HG02678 (cell line): ENCODE results near the gene GFY.
A peak's percentile ranks its signal among the peaks of the same experiment; 100 is the strongest.

Experiments
- ATAC-seq: cut with Tn5 transposase; IDR thresholded peaks from one replicate; pipeline ENCODE4 v1.9.1; 2021; ENCODE audit warnings: mild to moderate bottlenecking, moderate library complexity; ENCODE audit not compliant: unreplicated experiment

The GFY gene

GRCh38 chr19:49425178-49425577 lies at the start of gene GFY:
Gene GFY, plus strand, starts transcription at chr19:49425388. Its CDS starts 1,043 bp downstream, at chr19:49426431.
- ATAC-seq = no peak

DNA sequence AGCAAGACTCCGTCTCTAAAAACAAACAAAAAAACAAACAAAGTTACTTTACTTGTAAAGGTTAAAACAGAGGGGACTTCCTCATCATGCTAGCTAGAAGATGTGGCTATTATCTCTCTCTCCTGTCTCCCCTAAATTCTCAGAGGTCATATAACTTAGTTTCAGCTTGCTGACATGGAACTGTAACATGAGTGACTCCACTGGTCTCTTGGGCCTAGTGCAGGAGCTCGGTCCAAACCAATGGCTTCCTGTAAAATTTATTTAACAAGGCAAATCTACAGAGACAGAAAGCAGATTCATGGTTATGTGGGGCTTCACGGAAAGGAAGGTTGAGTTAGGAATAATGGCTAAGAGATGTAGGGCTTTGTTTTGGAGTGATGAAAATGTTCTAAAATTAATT lies 46.7 kb upstream of the GFY start:
- no peak for ATAC-seq

- no peak for ATAC-seq
Measured at GRCh38 chr19:49380391-49380790, 44.8 kb upstream of the GFY start.

- ATAC-seq = no peak
Measured at GRCh38 chr19:49382639-49383038, 42.5 kb upstream of the GFY start.

DNA sequence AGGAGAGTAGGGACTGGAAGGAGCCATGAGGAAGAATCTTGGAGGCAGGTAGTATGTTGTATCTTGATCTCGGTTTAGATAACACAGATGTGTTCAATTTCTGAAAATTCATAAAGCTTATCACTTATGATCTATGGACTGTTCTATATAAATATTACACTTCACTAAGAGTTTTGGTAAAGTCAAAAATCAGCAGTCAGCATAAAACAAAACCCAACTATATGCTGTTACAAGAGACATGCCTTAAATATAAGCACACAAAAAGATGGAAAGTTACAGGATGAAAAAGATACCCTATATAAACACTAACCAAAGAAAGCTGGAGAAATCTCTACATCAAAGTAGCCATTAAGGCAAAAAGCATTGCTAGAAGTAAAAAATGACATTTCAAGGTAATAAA lies 41.6 kb upstream of the GFY start:
- no peak for ATAC-seq

DNA sequence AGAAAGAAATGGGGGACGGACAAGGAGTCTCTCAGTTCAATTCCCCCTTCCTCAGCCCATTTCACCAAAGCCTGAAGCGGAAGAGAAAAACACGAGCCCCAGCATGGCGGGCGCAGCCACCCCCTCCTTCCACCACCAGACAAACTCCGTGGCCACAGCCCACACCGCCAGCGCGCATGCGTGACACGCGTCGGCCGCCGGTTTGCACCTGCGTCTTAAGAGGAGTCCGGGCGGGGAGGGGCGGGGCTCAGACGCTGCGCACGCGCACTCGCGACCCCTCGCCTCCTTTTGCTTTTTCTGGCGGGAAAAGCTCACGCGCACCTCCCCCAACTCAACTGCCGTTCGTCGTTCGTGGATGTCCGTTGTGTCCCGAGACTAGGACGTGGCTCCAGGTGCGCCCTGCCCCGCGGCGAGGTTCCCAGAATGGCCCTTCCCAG lies 37.2 kb upstream of the GFY start, which contains the start of gene KASH5:
TSS of gene KASH5 (plus strand) at position 314 of the 437 bp plus-strand sequence. CDS start 2,635 bp downstream, outside the sequence.
- ATAC-seq = peak; percentile 56

GRCh38 chr19:49389406-49389805 lies 35.8 kb upstream of the GFY start:
- no peak for ATAC-seq

DNA sequence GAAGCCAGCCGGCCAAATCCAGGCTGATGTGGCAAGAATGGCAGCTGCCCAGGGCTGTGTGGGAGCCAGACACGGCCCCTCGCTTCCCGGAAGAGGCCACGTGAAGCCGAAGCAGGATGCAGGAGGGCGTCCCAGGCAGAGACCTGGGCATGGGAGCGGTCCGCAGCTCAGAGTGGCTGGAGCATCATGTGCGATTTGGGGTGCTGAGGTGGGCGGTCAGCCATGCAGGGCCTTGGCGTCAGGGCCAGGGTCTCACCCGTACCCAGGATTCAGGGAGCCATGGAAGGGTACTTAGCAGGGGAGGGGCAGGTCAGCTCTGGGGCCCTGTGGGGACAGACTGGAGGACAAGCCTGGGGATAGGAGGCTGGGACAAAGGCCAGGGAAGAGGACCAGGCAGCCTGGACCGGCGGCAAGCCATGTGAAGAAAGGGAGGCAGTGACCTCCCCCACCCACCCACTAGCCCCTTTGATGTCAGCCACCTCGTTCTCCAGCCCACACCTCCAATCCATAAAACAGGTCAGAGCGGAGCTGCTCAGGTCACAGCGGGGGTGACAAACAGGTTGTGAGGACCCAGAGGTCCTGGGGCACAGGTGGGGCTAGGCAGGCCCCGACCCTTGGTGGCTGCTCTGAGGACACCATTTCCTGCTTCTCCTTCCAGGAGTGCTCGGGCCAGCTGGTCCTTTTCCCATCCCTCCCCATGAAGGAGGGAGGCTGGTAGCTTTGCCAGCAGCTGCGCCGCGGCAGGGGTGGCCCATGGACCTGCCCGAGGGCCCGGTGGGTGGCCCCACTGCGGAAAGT lies 34.9 kb upstream of the GFY start:
- no peak for ATAC-seq

DNA sequence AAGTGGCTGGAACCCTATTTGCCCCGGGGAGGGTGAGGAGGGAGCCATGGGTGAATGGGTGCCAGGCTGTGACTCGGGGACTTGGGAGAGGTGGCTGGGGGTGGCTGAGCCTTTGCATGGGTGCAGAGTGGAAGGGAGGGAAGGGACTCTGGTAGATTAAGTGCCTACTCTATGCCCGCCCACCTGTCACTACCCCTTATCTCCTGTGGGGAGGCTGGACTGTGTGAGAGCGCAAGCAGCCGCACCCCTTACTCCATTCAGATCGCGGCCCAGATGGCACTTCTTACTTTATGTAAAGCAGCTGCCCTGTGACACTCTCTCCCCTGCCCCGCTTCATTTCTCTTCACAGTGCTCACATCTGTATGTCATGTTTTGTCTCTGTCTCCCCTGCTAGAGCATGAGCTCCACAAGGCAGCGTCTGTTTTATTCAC lies 34.2 kb upstream of the GFY start:
- no peak for ATAC-seq

DNA sequence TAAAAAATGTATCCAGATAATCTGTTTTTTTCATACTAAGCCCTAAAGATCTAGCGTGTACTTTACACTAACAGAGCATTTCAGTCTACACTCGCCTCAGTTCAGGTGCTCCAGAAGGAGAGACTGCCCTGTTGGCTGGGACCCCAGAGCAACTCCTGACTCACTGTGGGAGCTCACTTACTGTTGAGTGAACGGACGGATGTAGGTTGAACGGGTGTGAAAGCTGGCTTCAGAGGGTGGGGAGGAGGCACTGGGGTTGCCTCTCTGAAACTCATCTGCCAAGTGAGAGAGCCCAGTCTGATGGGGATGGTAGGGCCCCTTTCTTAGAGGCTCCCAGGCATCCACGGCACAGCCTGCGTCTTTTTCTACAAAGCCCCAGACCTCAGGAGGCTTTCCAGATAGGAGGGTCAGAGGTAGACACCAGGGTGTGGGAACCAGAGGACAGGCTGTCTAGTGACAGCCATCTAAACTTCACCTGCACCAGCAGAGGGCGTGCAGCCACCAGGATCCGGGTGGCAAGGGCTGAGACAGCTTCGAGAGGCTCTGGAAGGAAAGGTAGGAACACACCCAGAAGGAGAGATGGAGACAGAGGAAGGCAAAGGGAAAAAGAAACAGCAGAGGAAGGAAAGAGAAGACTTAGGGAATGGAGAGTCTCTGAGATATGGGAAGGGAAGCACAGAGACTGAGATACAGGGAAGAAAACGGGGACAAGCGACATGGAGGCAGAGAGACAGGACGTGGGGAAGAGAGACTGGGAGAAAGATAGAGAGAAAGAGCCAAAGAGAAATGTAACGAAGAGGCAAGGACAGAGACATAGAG lies 33.4 kb upstream of the GFY start:
- ATAC-seq = peak; percentile 49

DNA sequence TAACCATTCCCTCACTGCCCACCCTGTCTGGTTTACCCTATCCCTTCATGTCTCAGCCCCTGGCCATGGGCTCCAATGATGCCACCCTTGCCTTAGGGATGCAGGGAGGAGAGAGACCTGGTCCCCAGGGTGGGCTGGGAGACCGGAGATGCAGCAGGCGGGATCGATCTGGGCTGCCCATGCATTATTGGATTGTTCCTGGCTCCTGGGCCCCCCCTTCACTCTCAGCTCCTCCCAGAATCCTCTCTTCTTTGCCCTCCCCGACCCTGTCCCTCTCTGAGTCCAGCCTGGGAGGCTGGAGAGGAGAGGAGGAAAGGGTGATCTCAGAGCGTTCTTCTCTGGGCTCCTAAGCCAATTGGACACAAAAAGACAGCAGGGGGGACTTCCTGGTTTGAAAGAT lies 31.3 kb upstream of the GFY start:
- ATAC-seq = no peak

- ATAC-seq = no peak
Measured at GRCh38 chr19:49395581-49396407, 29.4 kb upstream of the GFY start.

DNA sequence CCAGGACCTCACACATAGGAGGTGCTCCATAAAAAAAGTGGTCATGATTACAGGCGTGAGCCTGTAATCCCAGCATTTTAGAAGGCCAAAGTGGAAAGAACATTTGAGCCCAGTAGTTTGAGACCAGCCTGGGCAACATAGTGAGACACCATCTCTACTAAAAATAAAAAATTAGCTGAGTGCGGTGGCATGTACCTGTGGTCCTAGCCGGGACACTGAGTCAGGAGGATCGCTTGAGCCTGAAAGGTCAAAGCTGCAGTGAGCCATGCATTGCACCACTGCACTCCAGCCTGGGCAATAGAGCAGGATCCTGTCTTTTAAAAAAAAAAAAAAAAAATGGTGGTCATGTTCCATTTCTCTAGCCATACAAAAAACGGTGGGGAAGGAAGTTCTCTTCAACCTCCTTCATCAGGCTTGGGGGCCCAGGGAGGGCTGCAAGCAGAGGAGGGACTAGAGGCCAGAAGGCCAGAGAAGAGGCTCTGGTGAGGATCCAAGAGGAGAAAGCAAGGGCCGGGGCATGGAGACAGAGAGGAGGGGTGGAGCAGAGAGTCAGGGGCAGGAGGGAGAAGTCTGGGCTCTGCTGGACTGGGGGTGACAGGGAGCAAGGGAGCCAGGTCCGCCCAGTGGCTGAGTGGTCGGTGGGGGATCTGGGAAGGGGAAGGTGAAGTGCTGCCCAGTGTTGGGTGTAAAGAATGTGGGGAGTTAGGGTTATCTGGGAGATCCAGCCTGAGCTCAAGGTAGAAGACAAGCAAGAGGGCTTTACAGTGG lies 28.3 kb upstream of the GFY start:
- no peak for ATAC-seq

DNA sequence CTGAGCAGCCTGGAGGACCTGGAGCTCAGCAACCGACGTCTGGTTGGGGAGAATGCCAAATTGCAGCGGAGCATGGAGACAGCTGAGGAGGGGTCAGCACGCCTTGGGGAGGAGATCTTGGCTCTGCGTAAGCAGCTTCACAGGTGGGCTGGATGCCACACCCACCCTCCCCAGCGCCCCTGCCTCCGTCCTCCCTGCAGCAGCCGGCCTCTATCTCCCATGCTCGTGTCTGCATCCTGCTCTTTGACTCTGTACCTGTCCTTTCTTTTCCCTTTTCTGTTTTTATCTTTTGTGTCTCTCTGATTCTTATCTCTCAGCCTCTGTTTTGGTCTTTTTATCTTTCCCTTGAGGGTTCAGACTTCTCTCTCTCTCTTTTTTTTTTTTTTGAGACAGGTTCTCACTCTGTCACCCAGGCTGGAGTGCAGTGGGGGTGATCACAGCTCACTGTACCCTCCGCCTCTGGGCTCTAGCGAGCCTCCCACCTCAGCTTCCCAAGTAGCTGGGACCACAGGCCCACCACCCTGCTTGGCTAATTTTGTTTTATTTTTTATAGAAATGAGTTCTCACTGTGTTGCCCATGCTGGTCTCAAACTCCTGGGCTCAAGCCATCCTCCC lies 27.1 kb upstream of the GFY start:
- no peak for ATAC-seq

DNA sequence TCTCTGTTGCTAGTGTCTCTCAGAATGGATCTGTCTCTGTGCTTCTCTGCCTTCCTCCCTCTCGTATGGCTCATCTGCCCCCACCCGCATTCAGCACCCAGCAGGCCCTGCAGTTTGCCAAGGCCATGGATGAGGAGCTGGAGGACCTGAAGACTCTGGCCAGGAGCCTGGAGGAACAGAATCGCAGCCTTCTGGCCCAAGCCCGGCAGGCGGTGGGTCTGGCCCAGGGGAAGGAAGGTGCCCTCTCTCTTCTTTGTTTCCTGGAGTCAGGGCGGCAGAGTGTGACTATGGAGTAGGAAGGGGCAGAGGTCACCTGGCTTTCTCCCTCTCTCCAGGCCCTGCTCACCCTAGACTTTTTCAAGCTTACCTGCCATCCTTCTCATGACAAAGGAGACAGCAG lies 26.3 kb upstream of the GFY start:
- no peak for ATAC-seq

GRCh38 chr19:49400029-49400428 lies 25.2 kb upstream of the GFY start:
- ATAC-seq = no peak

GRCh38 chr19:49403404-49404187 lies 21.6 kb upstream of the GFY start:
- ATAC-seq = no peak

GRCh38 chr19:49407079-49407478 lies 18.1 kb upstream of the GFY start:
- ATAC-seq = no peak

- no peak for ATAC-seq
Measured at GRCh38 chr19:49407482-49408015, 17.6 kb upstream of the GFY start.
